ENCODE measurements around the gene GAB3.

DNA sequence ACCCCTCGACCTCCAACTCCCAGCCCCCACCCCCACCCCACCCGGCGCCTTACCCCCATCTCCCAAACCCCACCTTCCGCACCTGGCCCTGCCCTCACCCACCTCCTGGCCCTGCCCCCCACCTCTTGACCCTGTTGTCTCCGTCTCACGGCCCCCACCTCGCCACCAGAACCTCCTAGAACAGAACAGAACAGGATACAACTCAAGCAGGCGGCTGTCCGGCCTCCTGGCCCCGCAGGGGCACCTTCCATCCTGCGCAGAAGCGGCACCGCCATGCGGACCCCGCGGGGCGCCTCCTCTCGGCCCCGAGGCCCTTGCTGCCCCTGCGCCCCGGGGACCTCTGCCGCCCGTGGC, 97.9 kb downstream of the GAB3 start:
- TF ChIP-seq, protein P1, sequence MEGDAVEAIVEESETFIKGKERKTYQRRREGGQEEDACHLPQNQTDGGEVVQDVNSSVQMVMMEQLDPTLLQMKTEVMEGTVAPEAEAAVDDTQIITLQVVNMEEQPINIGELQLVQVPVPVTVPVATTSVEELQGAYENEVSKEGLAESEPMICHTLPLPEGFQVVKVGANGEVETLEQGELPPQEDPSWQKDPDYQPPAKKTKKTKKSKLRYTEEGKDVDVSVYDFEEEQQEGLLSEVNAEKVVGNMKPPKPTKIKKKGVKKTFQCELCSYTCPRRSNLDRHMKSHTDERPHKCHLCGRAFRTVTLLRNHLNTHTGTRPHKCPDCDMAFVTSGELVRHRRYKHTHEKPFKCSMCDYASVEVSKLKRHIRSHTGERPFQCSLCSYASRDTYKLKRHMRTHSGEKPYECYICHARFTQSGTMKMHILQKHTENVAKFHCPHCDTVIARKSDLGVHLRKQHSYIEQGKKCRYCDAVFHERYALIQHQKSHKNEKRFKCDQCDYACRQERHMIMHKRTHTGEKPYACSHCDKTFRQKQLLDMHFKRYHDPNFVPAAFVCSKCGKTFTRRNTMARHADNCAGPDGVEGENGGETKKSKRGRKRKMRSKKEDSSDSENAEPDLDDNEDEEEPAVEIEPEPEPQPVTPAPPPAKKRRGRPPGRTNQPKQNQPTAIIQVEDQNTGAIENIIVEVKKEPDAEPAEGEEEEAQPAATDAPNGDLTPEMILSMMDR (optimal IDR thresholded peaks at IDR 0.05 in 1 of 3, IDR thresholded peaks at IDR 0.05 in 1 of 3, conservative IDR thresholded peaks at IDR 0.05 in 1 of 3; ENCODE audit: extremely low read depth in 1 of 3, insufficient read depth in 2 of 3, low read length in 3 of 3): no peak
- no peak for TF ChIP-seq EZH2 (IDR thresholded peaks at IDR 0.05; ENCODE audit: low read length)

Measured in keratinocyte (primary cell).